Brain microvascular endothelial cell (primary cell): ENCODE measurements around the gene SLC7A1.

Experiments used
- DNase-seq: peaks from one replicate; pipeline ENCODE4 v3.0.0-alpha.2; 2020
- H3K27ac ChIP-seq: fragments of 250-450 bp; sonication (Bioruptor Pico); 2 replicates; pipeline ENCODE4 v1.5.1; 2020; ENCODE audit warnings: mild to moderate bottlenecking, moderate library complexity
- H3K27me3 ChIP-seq: fragments of 250-450 bp; sonication (Bioruptor Pico); replicated peaks from 2 replicates; pipeline ENCODE4 v1.5.1; 2020; ENCODE audit warnings: mild to moderate bottlenecking
- H3K36me3 ChIP-seq: fragments of 250-450 bp; sonication (Bioruptor Pico); replicated peaks from 2 replicates; pipeline ENCODE4 v1.5.1; 2020; ENCODE audit warnings: mild to moderate bottlenecking
- H3K4me3 ChIP-seq: 2 replicates; pipeline ENCODE4 v1.5.1; 2011; ENCODE audit warnings: low read depth, mild to moderate bottlenecking, control low read depth, low read length, moderate library complexity
- CTCF ChIP-seq: IDR thresholded peaks from 2 replicates; pipeline ENCODE4 v1.5.1; 2011; ENCODE audit warnings: low read depth, mild to moderate bottlenecking, moderate library complexity, low read length, control low read depth, inconsistent platforms; ENCODE audit errors: missing control alignments
- in situ Hi-C: cut with HindIII; loops from 2 replicates; pipeline ENCODE4 v1.10.0; 2017; ENCODE audit warnings: low sequenced_read_pairs, low pct_ligation_motif_present

The SLC7A1 gene

DNA sequence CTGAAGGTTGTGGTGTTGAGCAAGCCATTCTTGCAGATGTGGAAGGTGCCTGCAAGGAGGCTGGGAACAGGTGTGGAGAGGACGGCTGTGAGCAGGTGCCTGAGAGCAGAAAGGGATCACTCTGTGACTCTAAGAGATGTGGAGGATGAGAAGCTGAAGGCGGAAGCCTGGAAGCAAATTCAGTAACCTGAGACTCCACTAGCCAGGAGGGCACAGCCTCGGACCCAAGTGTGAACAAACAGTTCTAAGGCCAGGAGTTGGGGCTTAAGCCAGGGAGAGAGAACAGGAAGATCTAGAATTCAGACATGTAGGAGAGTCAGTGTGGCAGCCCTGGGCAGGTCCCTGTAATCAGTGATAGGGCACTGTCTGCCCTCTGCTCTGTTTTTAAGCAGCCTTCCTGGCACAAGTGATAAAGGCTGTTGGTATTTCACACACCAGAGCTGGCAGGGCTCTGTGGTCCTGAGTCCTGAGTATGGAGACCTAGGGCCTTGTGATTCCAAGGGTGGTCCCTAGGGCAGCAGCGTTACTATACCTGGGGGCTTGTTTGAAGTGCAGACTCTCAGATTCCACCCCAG is 131.3 kb downstream of the SLC7A1 start:
- TF ChIP-seq CTCF: no peak
- in situ Hi-C loops: no loop called here
- Histone ChIP-seq H3K27me3 (peaks cover 2% of the 10 kb centered on the region), H3K4me3 (no peak overlapping the region), H3K27ac (no peak overlapping the region), H3K36me3 (no peaks in the 10 kb centered on the region)
- no peak for DNase-seq

DNA sequence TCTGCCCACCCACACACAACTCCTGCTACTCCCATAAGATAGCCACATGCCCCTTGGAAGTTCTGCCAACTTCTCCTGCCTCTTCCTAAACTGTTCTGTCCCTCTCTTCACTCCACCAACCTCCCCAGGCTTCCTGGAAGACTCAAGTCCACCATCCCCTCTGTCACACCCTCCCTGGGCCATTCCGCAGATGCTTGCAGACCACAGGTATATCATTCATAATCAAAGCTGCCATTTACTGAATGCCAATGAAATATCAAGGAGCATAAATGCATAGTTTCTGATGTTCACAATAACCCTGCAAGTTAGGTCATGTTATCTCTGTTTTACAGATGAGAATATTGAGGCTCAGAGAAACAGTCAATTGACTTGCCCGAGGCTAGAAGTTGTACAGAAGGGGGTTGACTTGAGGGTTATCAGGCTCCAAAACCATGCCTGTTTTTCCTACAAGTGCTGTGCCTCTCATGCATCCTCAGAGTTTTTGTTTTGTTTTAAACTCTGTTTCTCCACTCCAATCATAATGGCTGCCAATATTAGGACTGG is 135.6 kb downstream of the SLC7A1 start:
- Histone ChIP-seq H3K27me3 (peaks cover 2% of the 10 kb centered on the region), H3K4me3 (no peak overlapping the region), H3K36me3 (no peaks in the 10 kb centered on the region), H3K27ac (no peak overlapping the region)
- in situ Hi-C loops: no loop called here
- no peak for TF ChIP-seq CTCF
- no peak for DNase-seq
